Measurements from ENCODE around the gene ZNRD2.

The ZNRD2 gene

GRCh38 chr11:65574811-65575567, 4.7 kb downstream of the ZNRD2 start:
- Histone ChIP-seq H3K27ac (ENCODE audit: low read depth, low read length) (peak overlapping the region; percentile 45), H3K9ac (ENCODE audit: low read depth in 1 of 2, low read length in 2 of 2) (peak overlapping the region; percentile 15 to 63), H3K4me1 (ENCODE audit: control insufficient read depth in 1 of 2, insufficient read depth in 2 of 2, low read length in 2 of 2) (peaks cover 62 to 66% of the 10 kb centered on the region in 2 donors), H3K4me3 (ENCODE audit: low read depth in 1 of 2, low read length in 2 of 2) (peak overlapping the region; percentile 71 to 81), H3K27me3 (ENCODE audit: control insufficient read depth in 1 of 2, insufficient read depth in 2 of 2, low read length in 2 of 2) (no peaks in the 10 kb centered on the region), H3K36me3 (ENCODE audit: control insufficient read depth in 1 of 2, insufficient read depth in 2 of 2, low read length in 2 of 2) (peaks cover 7 to 10% of the 10 kb centered on the region in 2 donors), H3K9me3 (ENCODE audit: control insufficient read depth in 1 of 2, low read length in 2 of 2) (no peaks in the 10 kb centered on the region)

- Histone ChIP-seq H3K27ac (ENCODE audit: low read depth, low read length) (peak within 1 kb of the TSS; percentile 47), H3K9me3 (ENCODE audit: control insufficient read depth in 1 of 2, low read length in 2 of 2) (no peaks in the 10 kb centered on the region), H3K4me3 (ENCODE audit: low read depth in 1 of 2, low read length in 2 of 2) (peak within 1 kb of the TSS; percentile 81), H3K27me3 (ENCODE audit: control insufficient read depth in 1 of 2, insufficient read depth in 2 of 2, low read length in 2 of 2) (no peaks in the 10 kb centered on the region), H3K36me3 (ENCODE audit: control insufficient read depth in 1 of 2, insufficient read depth in 2 of 2, low read length in 2 of 2) (peaks cover 7 to 17% of the 10 kb centered on the region in 2 donors), H3K9ac (ENCODE audit: low read depth in 1 of 2, low read length in 2 of 2) (peak within 1 kb of the TSS; percentile 67 to 80), H3K4me1 (ENCODE audit: control insufficient read depth in 1 of 2, insufficient read depth in 2 of 2, low read length in 2 of 2) (peaks cover 62% of the 10 kb centered on the region in 2 donors)
Measured at GRCh38 chr11:65575568-65576231, 5.4 kb downstream of the ZNRD2 start, which contains the start of gene EHBP1L1. EHBP1L1 (plus strand) TSS chr11:65576053; CDS start chr11:65576303, 250 bp downstream.

GRCh38 chr11:65576232-65576866, 6.1 kb downstream of the ZNRD2 start:
- peak overlapping the region; percentile 79 to 81 for H3K4me3 ChIP-seq (ENCODE audit: low read depth in 1 of 2, low read length in 2 of 2)
- H3K4me1 ChIP-seq (ENCODE audit: control insufficient read depth in 1 of 2, insufficient read depth in 2 of 2, low read length in 2 of 2): peaks cover 56% of the 10 kb centered on the region in 2 donors
- peak overlapping the region; percentile 67 to 80 for H3K9ac ChIP-seq (ENCODE audit: low read depth in 1 of 2, low read length in 2 of 2)
- peak overlapping the region; percentile 47 for H3K27ac ChIP-seq (ENCODE audit: low read depth, low read length)
- no peaks in the 10 kb centered on the region for H3K9me3 ChIP-seq (ENCODE audit: control insufficient read depth in 1 of 2, low read length in 2 of 2)
- H3K36me3 ChIP-seq (ENCODE audit: control insufficient read depth in 1 of 2, insufficient read depth in 2 of 2, low read length in 2 of 2): peaks cover 7 to 22% of the 10 kb centered on the region in 2 donors
- H3K27me3 ChIP-seq (ENCODE audit: control insufficient read depth in 1 of 2, insufficient read depth in 2 of 2, low read length in 2 of 2): no peaks in the 10 kb centered on the region

- Histone ChIP-seq H3K36me3 (ENCODE audit: control insufficient read depth in 1 of 2, insufficient read depth in 2 of 2, low read length in 2 of 2) (peaks cover 12 to 29% of the 10 kb centered on the region in 2 donors), H3K27me3 (ENCODE audit: control insufficient read depth in 1 of 2, insufficient read depth in 2 of 2, low read length in 2 of 2) (no peaks in the 10 kb centered on the region), H3K27ac (ENCODE audit: low read depth, low read length) (peak overlapping the region; percentile 47), H3K9ac (ENCODE audit: low read depth in 1 of 2, low read length in 2 of 2) (peak overlapping the region; percentile 67 to 80), H3K4me1 (ENCODE audit: control insufficient read depth in 1 of 2, insufficient read depth in 2 of 2, low read length in 2 of 2) (peaks cover 48% of the 10 kb centered on the region in 2 donors), H3K4me3 (ENCODE audit: low read depth in 1 of 2, low read length in 2 of 2) (peak overlapping the region; percentile 79 to 81), H3K9me3 (ENCODE audit: control insufficient read depth in 1 of 2, low read length in 2 of 2) (no peaks in the 10 kb centered on the region)
Measured at GRCh38 chr11:65576867-65577755, 6.8 kb downstream of the ZNRD2 start.

- Histone ChIP-seq H3K36me3 (ENCODE audit: control insufficient read depth in 1 of 2, insufficient read depth in 2 of 2, low read length in 2 of 2) (peaks cover 12 to 29% of the 10 kb centered on the region in 2 donors), H3K9ac (ENCODE audit: low read depth in 1 of 2, low read length in 2 of 2) (peak overlapping the region; percentile 67 to 80), H3K4me1 (ENCODE audit: control insufficient read depth in 1 of 2, insufficient read depth in 2 of 2, low read length in 2 of 2) (peaks cover 48% of the 10 kb centered on the region in 2 donors), H3K27ac (ENCODE audit: low read depth, low read length) (peak overlapping the region; percentile 47), H3K4me3 (ENCODE audit: low read depth in 1 of 2, low read length in 2 of 2) (peak overlapping the region; percentile 79 to 81), H3K9me3 (ENCODE audit: control insufficient read depth in 1 of 2, low read length in 2 of 2) (no peaks in the 10 kb centered on the region), H3K27me3 (ENCODE audit: control insufficient read depth in 1 of 2, insufficient read depth in 2 of 2, low read length in 2 of 2) (no peaks in the 10 kb centered on the region)
Measured at GRCh38 chr11:65577756-65578109, 7.5 kb downstream of the ZNRD2 start.

- H3K27me3 ChIP-seq (ENCODE audit: control insufficient read depth in 1 of 2, insufficient read depth in 2 of 2, low read length in 2 of 2): no peaks in the 10 kb centered on the region
- peak overlapping the region; percentile 67 to 80 for H3K9ac ChIP-seq (ENCODE audit: low read depth in 1 of 2, low read length in 2 of 2)
- peaks cover 12 to 29% of the 10 kb centered on the region in 2 donors for H3K36me3 ChIP-seq (ENCODE audit: control insufficient read depth in 1 of 2, insufficient read depth in 2 of 2, low read length in 2 of 2)
- H3K27ac ChIP-seq (ENCODE audit: low read depth, low read length): no peak overlapping the region
- peaks cover 45 to 47% of the 10 kb centered on the region in 2 donors for H3K4me1 ChIP-seq (ENCODE audit: control insufficient read depth in 1 of 2, insufficient read depth in 2 of 2, low read length in 2 of 2)
- H3K9me3 ChIP-seq (ENCODE audit: control insufficient read depth in 1 of 2, low read length in 2 of 2): no peaks in the 10 kb centered on the region
- H3K4me3 ChIP-seq (ENCODE audit: low read depth in 1 of 2, low read length in 2 of 2): peak overlapping the region; percentile 79 to 81
Measured at GRCh38 chr11:65578134-65578533, 7.9 kb downstream of the ZNRD2 start.

- H3K27ac ChIP-seq (ENCODE audit: low read depth, low read length): no peak overlapping the region
- peaks cover 39 to 41% of the 10 kb centered on the region in 2 donors for H3K4me1 ChIP-seq (ENCODE audit: control insufficient read depth in 1 of 2, insufficient read depth in 2 of 2, low read length in 2 of 2)
- H3K9me3 ChIP-seq (ENCODE audit: control insufficient read depth in 1 of 2, low read length in 2 of 2): no peaks in the 10 kb centered on the region
- H3K9ac ChIP-seq (ENCODE audit: low read depth in 1 of 2, low read length in 2 of 2): peak overlapping the region; percentile 4 to 67
- no peaks in the 10 kb centered on the region for H3K27me3 ChIP-seq (ENCODE audit: control insufficient read depth in 1 of 2, insufficient read depth in 2 of 2, low read length in 2 of 2)
- H3K4me3 ChIP-seq (ENCODE audit: low read depth in 1 of 2, low read length in 2 of 2): peak overlapping the region; percentile 79 to 81
- peaks cover 12 to 29% of the 10 kb centered on the region in 2 donors for H3K36me3 ChIP-seq (ENCODE audit: control insufficient read depth in 1 of 2, insufficient read depth in 2 of 2, low read length in 2 of 2)
Measured at GRCh38 chr11:65578667-65579066, 8.4 kb downstream of the ZNRD2 start.

GRCh38 chr11:65579291-65579690, 9.0 kb downstream of the ZNRD2 start:
- Histone ChIP-seq H3K9me3 (ENCODE audit: control insufficient read depth in 1 of 2, low read length in 2 of 2) (no peaks in the 10 kb centered on the region), H3K4me1 (ENCODE audit: control insufficient read depth in 1 of 2, insufficient read depth in 2 of 2, low read length in 2 of 2) (peaks cover 38% of the 10 kb centered on the region in 2 donors), H3K27me3 (ENCODE audit: control insufficient read depth in 1 of 2, insufficient read depth in 2 of 2, low read length in 2 of 2) (peaks cover 0 to 2% of the 10 kb centered on the region in 2 donors), H3K36me3 (ENCODE audit: control insufficient read depth in 1 of 2, insufficient read depth in 2 of 2, low read length in 2 of 2) (peaks cover 12 to 32% of the 10 kb centered on the region in 2 donors), H3K9ac (ENCODE audit: low read depth in 1 of 2, low read length in 2 of 2) (no peak overlapping the region), H3K4me3 (ENCODE audit: low read depth in 1 of 2, low read length in 2 of 2) (no peak overlapping the region), H3K27ac (ENCODE audit: low read depth, low read length) (no peak overlapping the region)

GRCh38 chr11:65580031-65580692, 9.9 kb downstream of the ZNRD2 start:
- H3K4me3 ChIP-seq (ENCODE audit: low read depth in 1 of 2, low read length in 2 of 2): no peak overlapping the region
- no peaks in the 10 kb centered on the region for H3K9me3 ChIP-seq (ENCODE audit: control insufficient read depth in 1 of 2, low read length in 2 of 2)
- H3K36me3 ChIP-seq (ENCODE audit: control insufficient read depth in 1 of 2, insufficient read depth in 2 of 2, low read length in 2 of 2): peaks cover 12 to 37% of the 10 kb centered on the region in 2 donors
- peaks cover 0 to 4% of the 10 kb centered on the region in 2 donors for H3K27me3 ChIP-seq (ENCODE audit: control insufficient read depth in 1 of 2, insufficient read depth in 2 of 2, low read length in 2 of 2)
- no peak overlapping the region for H3K27ac ChIP-seq (ENCODE audit: low read depth, low read length)
- H3K4me1 ChIP-seq (ENCODE audit: control insufficient read depth in 1 of 2, insufficient read depth in 2 of 2, low read length in 2 of 2): peaks cover 33 to 36% of the 10 kb centered on the region in 2 donors
- no peak overlapping the region for H3K9ac ChIP-seq (ENCODE audit: low read depth in 1 of 2, low read length in 2 of 2)

Data from duodenal mucosa (tissue), 2 donors.